ENCODE results near the gene UGT1A1. TPM values are rescaled to one million over a fixed set of nuclear protein-coding genes. Genes with fewer than 3 reads are reported as not detected.

UGT1A1 gene
- not detected in 2 replicates for total RNA-seq
- not detected in 2 replicates for polyA plus RNA-seq
- polyA plus RNA-seq (2011; cell fraction: cytosol; rRNA removed), result not detected in 2 replicates
- not detected in 2 replicates for polyA plus RNA-seq (2011; cell fraction: nucleus; rRNA removed)
- polyA plus RNA-seq (2012), result not detected in 2 replicates
- not detected in 2 replicates for polyA minus RNA-seq
- polyA minus RNA-seq (2011; cell fraction: cytosol; rRNA and poly(A)+ RNA removed), result not detected
- not detected in 2 replicates for polyA minus RNA-seq (2011; cell fraction: nucleus; rRNA and poly(A)+ RNA removed)
- Bru-seq, nascent RNA, result not detected
- BruChase-seq, experiment 1, labeled RNA remaining after a 6-hour chase, result not detected
- BruChase-seq, experiment 2, labeled RNA remaining after a 2-hour chase, result not detected
- long read RNA-seq, result 0 reads

- H3K79me2 ChIP-seq (ENCODE audit: control insufficient read depth, insufficient read depth, low read length), result no peaks in the 10 kb centered on the region
- H3K4me2 ChIP-seq (ENCODE audit: insufficient read depth, low read length), result no peak within 1 kb of the TSS
- intact Hi-C loops (cut with micrococcal nuclease) (no loop called here), dilution Hi-C loops (cut with MboI; ENCODE audit: extremely low pct_ligation_motif_present, low sequenced_read_pairs) (no loop called here)
- POLR2A ChIA-PET, result no interaction called here
- no peaks in the 10 kb centered on the region for H4K20me1 ChIP-seq (replicated peaks; ENCODE audit: control insufficient read depth, extremely low read depth, insufficient read depth, low read length)
- H3K9me3 ChIP-seq (replicated peaks; ENCODE audit: control insufficient read depth, insufficient read depth, low read length), result no peaks in the 10 kb centered on the region
- TF ChIP-seq JUN (IDR thresholded peaks at IDR 0.05; ENCODE audit: borderline replicate concordance, insufficient read depth, insufficient read length, low read depth), result no peak
- DNase-seq (ENCODE audit: low read depth, low spot score) (no peak), FAIRE-seq (no peak)
- BruUV-seq (replicated peaks), result no TSS peak
- H3K27ac ChIP-seq (ENCODE audit: insufficient read depth, low read depth, low read length), result no peak within 1 kb of the TSS
- no peaks in the 10 kb centered on the region for H3K9me1 ChIP-seq (replicated peaks; ENCODE audit: control insufficient read depth, extremely low read depth, insufficient read depth, low read length)
- H3K4me3 ChIP-seq (replicated peaks in 1 of 3; ENCODE audit: insufficient read depth in 1 of 3, low read depth in 1 of 3, low read length in 3 of 3), result no peak within 1 kb of the TSS
- no peaks in the 10 kb centered on the region for H3K36me3 ChIP-seq (ENCODE audit: control insufficient read depth in 2 of 2, extremely low read depth in 1 of 2, insufficient read depth in 2 of 2, low read length in 2 of 2)
- H3K9ac ChIP-seq (replicated peaks; ENCODE audit: extremely low read depth, insufficient read depth, low read length), result no peak within 1 kb of the TSS
- H2AFZ ChIP-seq (ENCODE audit: low read depth, low read length), result no peak within 1 kb of the TSS
- CTCF ChIA-PET, result no interaction called here
- no peaks in the 10 kb centered on the region for H3K4me1 ChIP-seq (ENCODE audit: control insufficient read depth, extremely low read depth, insufficient read depth, low read length)
- H3K27me3 ChIP-seq (ENCODE audit: control insufficient read depth in 2 of 2, insufficient read depth in 2 of 2, low read length in 2 of 2), result peaks cover 1 to 6% of the 10 kb centered on the region in 2 experiments
Measured at GRCh38 chr2:233760043-233760442, at the start of gene UGT1A1. Gene UGT1A1 (plus strand): TSS chr2:233760270. CDS start chr2:233760288, 18 bp downstream.

- intact Hi-C loops (cut with micrococcal nuclease) (loop anchor here (1.0 kb wide), 4 partner anchors 145 to 307 kb away; partner anchors contain the start of gene USP40), dilution Hi-C loops (cut with MboI; ENCODE audit: extremely low pct_ligation_motif_present, low sequenced_read_pairs) (no loop called here)
- Histone ChIP-seq H3K36me3 (ENCODE audit: control insufficient read depth in 2 of 2, extremely low read depth in 1 of 2, insufficient read depth in 2 of 2, low read length in 2 of 2) (no peaks in the 10 kb centered on the region), H2AFZ (ENCODE audit: low read depth, low read length) (no peak overlapping the region), H3K9ac (replicated peaks; ENCODE audit: extremely low read depth, insufficient read depth, low read length) (no peak overlapping the region), H3K4me2 (ENCODE audit: insufficient read depth, low read length) (no peak overlapping the region), H3K9me3 (replicated peaks; ENCODE audit: control insufficient read depth, insufficient read depth, low read length) (no peaks in the 10 kb centered on the region), H3K4me3 (replicated peaks in 1 of 3; ENCODE audit: insufficient read depth in 1 of 3, low read depth in 1 of 3, low read length in 3 of 3) (no peak overlapping the region), H4K20me1 (replicated peaks; ENCODE audit: control insufficient read depth, extremely low read depth, insufficient read depth, low read length) (no peaks in the 10 kb centered on the region), H3K9me1 (replicated peaks; ENCODE audit: control insufficient read depth, extremely low read depth, insufficient read depth, low read length) (no peaks in the 10 kb centered on the region), H3K27ac (ENCODE audit: insufficient read depth, low read depth, low read length) (no peak overlapping the region), H3K79me2 (ENCODE audit: control insufficient read depth, insufficient read depth, low read length) (no peaks in the 10 kb centered on the region), H3K27me3 (ENCODE audit: control insufficient read depth in 2 of 2, insufficient read depth in 2 of 2, low read length in 2 of 2) (peaks cover 0 to 2% of the 10 kb centered on the region in 2 experiments), H3K4me1 (ENCODE audit: control insufficient read depth, extremely low read depth, insufficient read depth, low read length) (peaks cover 2% of the 10 kb centered on the region)
- BruUV-seq (replicated peaks), result no TSS peak
- ChIA-PET POLR2A (no interaction called here), CTCF (interaction anchor here (0.7 to 4.4 kb wide), 24 partner anchors 9 to 1405 kb away, joined by 3 to 74 read pairs (median 4); partner anchors contain the start of genes UGT1A3 and USP40)
- TF ChIP-seq CTCF (IDR thresholded peaks at IDR 0.05; ENCODE audit: extremely low read depth in 1 of 2, insufficient read depth in 1 of 2, low read depth in 1 of 2, low read length in 2 of 2) (peak; percentile 89 to 90), EZH2 (IDR thresholded peaks at IDR 0.05; ENCODE audit: borderline replicate concordance, low read depth, low read length, severe bottlenecking) (no peak)
- DNase-seq (ENCODE audit: low read depth, low spot score) (peak; percentile 66), FAIRE-seq (peak; percentile 92)
Measured at GRCh38 chr2:233711312-233712008, 48.6 kb upstream of the UGT1A1 start.

Data from endothelial cell of umbilical vein (primary cell).